Bronchial epithelial cell (primary cell): Measurements from ENCODE around the gene PNRC2. TPM values are rescaled to one million over a fixed set of nuclear protein-coding genes. Genes with fewer than 3 reads are reported as not detected.
"Not testable (repeated sequence)": the region's sequence is repeated elsewhere in the genome, so short reads cannot be mapped to it uniquely, and the experiment has no call there.

Experiments
- DNase-seq: peaks from one replicate; pipeline ENCODE4 v3.0.0-alpha.2; 2010; ENCODE audit warnings: low read depth
- FAIRE-seq: peaks from 2 replicates; lab custom pipeline; 2011; peaks lifted over from hg19 to GRCh38; lab: Jason Lieb, UNC
- H3K27me3 ChIP-seq: 2 replicates; pipeline ENCODE4 v1.5.1; 2011; ENCODE audit warnings: low read length; ENCODE audit not compliant: control insufficient read depth, insufficient read depth
- H3K36me3 ChIP-seq: 2 replicates; pipeline ENCODE4 v1.5.1; 2011; ENCODE audit warnings: low read length; ENCODE audit not compliant: control insufficient read depth, insufficient read depth
- H3K4me3 ChIP-seq: 2 replicates; pipeline ENCODE4 v1.5.1; 2011; ENCODE audit warnings: mild to moderate bottlenecking, low read depth, low read length, control low read depth
- total RNA-seq: library from RNA; depleted of rRNA; stranded (reverse); fragments of >200 nt; gene quantifications from 2 replicates; pipeline ENCODE4 v1.2.1, GENCODE V29; 2014
- TF ChIP-seq, protein P1 (sequence below): IDR thresholded peaks from 2 replicates; pipeline ENCODE4 v1.5.1; 2011; ENCODE audit warnings: mild to moderate bottlenecking, moderate library complexity, low read length, control low read depth, inconsistent platforms; ENCODE audit not compliant: insufficient read depth, severe bottlenecking

Gene PNRC2
- total RNA-seq, 1 donor from 2014 or later = 89.8 TPM

DNA sequence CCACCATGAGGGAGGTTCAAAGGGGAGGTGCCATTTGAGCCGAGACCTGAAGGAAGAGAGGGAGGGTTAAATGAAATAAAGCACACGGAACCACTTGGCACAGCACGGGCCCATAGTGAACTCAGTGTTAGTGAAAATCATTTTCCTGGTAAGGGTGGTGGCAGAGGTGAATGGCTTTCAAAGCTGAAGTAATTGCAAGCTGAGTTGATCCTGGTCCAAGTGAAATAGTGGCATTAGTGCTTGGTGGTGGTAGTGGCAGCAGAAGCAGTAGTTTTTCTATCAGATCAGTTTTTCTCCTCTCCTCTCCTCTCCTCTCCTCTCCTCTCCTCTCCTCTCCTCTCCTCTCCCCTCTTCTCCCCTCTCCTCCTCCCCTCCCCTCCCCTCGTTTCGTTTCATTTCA lies 51.0 kb downstream of the PNRC2 start:
- no peak for DNase-seq
- Histone ChIP-seq H3K27me3 (no peaks in the 10 kb centered on the region), H3K36me3 (no peaks in the 10 kb centered on the region), H3K4me3 (no peak overlapping the region)
- FAIRE-seq = no peak
- TF ChIP-seq, protein P1, sequence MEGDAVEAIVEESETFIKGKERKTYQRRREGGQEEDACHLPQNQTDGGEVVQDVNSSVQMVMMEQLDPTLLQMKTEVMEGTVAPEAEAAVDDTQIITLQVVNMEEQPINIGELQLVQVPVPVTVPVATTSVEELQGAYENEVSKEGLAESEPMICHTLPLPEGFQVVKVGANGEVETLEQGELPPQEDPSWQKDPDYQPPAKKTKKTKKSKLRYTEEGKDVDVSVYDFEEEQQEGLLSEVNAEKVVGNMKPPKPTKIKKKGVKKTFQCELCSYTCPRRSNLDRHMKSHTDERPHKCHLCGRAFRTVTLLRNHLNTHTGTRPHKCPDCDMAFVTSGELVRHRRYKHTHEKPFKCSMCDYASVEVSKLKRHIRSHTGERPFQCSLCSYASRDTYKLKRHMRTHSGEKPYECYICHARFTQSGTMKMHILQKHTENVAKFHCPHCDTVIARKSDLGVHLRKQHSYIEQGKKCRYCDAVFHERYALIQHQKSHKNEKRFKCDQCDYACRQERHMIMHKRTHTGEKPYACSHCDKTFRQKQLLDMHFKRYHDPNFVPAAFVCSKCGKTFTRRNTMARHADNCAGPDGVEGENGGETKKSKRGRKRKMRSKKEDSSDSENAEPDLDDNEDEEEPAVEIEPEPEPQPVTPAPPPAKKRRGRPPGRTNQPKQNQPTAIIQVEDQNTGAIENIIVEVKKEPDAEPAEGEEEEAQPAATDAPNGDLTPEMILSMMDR = no peak

DNA sequence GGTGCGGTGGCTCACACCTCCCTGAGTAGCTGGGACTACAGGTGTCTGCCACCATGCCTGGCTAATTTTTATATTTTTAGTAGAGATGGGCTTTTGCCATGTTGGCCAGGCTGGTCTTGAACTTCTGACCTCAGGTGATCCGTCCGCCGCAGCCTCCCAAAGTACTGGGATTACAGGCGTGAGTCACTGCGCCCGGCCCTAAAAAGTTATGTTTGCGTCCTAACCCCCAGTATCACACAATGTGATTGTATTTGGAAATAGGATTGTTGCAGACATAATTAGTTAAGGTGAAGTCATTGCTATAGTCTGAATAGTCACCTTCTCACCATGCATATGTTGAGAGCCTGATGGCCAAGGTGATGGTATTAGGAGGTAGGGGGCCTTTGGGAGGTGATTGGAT lies 53.2 kb downstream of the PNRC2 start:
- H3K36me3 ChIP-seq, FAIRE-seq, H3K4me3 ChIP-seq, DNase-seq, H3K27me3 ChIP-seq: not testable (repeated sequence)

Other genes starting within 250 kb of the PNRC2 start
- gene ELOA, start 216.4 kb upstream of the PNRC2 start, total RNA-seq = 16.8 and 19.6 TPM in 2 replicates
- gene PITHD1, start 181.4 kb upstream of the PNRC2 start, total RNA-seq = 54.2 and 66.1 TPM in 2 replicates
- gene LYPLA2, start 168.7 kb upstream of the PNRC2 start, total RNA-seq = 41.9 and 42.6 TPM in 2 replicates
- 108 and 130 TPM in 2 replicates for gene GALE, start 159.1 kb upstream of the PNRC2 start, total RNA-seq
- gene HMGCL, start 134.4 kb upstream of the PNRC2 start, total RNA-seq = 46.6 and 69.9 TPM in 2 replicates
- gene FUCA1, start 91.5 kb upstream of the PNRC2 start, total RNA-seq = 21.1 and 24.7 TPM in 2 replicates
- gene CNR2, start 46.5 kb upstream of the PNRC2 start, total RNA-seq = not detected in 2 replicates
- gene SRSF10, start 20.5 kb downstream of the PNRC2 start, total RNA-seq = 52.1 and 53.4 TPM in 2 replicates
- gene MYOM3, start 152.3 kb downstream of the PNRC2 start, total RNA-seq = under 0.01 and 0.13 TPM in 2 replicates
- 0.26 and 1.5 TPM in 2 replicates for gene IL22RA1, start 183.3 kb downstream of the PNRC2 start, total RNA-seq
- gene IFNLR1, start 227.5 kb downstream of the PNRC2 start, total RNA-seq = 4.5 and 5.5 TPM in 2 replicates